Spleen (tissue), 7 donors: ENCODE data around the gene MYPOP.

ENCODE experiments used
- CTCF ChIP-seq, 11 experiments: fragments of 200-600 bp in 7 of 11; fragments of 450-650 bp in 4 of 11; sonication (generic) in 4 of 11; IDR thresholded peaks in 8 of 11; conservative IDR thresholded peaks in 3 of 11; 1 replicate in 7 of 11; 2 replicates in 4 of 11; pipeline versions ENCODE4 v1.4.0 to v1.8.0; 2016 to 2021; ENCODE audit warnings: antibody characterized with exemption in 11 of 11, inconsistent platforms in 4 of 11, mild to moderate bottlenecking in 1 of 11
- POLR2A ChIP-seq, 3 donors: fragments of 450-650 bp; IDR thresholded peaks; one replicate each; pipeline ENCODE4 v1.5.1; 2017; ENCODE audit warnings: antibody characterized with exemption in 3 of 3, mild to moderate bottlenecking in 1 of 3
- donor health status: DM: no; HTN: no; CAD: no; lungs with moderate emphysema.
- donor health status: DM: no; HTN: no; CAD: no.
- donor health status: DM: no; HTN: no; CAD: no.

- TF ChIP-seq CTCF (IDR thresholded peaks at IDR 0.05 in 8 of 11, conservative IDR thresholded peaks at IDR 0.05 in 3 of 11) (no peak), POLR2A (IDR thresholded peaks at IDR 0.05) (no peak)
These were observed 40.2 kb downstream of the MYPOP start for GRCh38 chr19:45862271-45862563.
